Measurements from ENCODE around the gene NPTX1.
"Not testable (repeated sequence)": the region's sequence is repeated elsewhere in the genome, so short reads cannot be mapped to it uniquely, and the experiment has no call there.

NPTX1 gene

GRCh38 chr17:80475910-80476876, at the start of gene NPTX1:
Gene NPTX1 (minus strand): TSS chr17:80476607. CDS start chr17:80476446, 161 bp downstream.
- DNase-seq: peak; percentile 79

GRCh38 chr17:80523956-80524712, 47.7 kb upstream of the NPTX1 start:
- no peak for DNase-seq

- no peak for DNase-seq
Observed at GRCh38 chr17:80523054-80523744, 46.8 kb upstream of the NPTX1 start.

- no peak for DNase-seq
Observed at GRCh38 chr17:80520810-80521455, 44.5 kb upstream of the NPTX1 start.

GRCh38 chr17:80519091-80519781, 42.8 kb upstream of the NPTX1 start:
- DNase-seq: no peak

- DNase-seq: no peak
Observed at GRCh38 chr17:80518392-80518791, 42.0 kb upstream of the NPTX1 start.

GRCh38 chr17:80517641-80518040, 41.2 kb upstream of the NPTX1 start:
- DNase-seq: no peak

- no peak for DNase-seq
Observed at GRCh38 chr17:80516171-80516932, 39.9 kb upstream of the NPTX1 start.

GRCh38 chr17:80513892-80514291, 37.5 kb upstream of the NPTX1 start:
- no peak for DNase-seq

- no peak for DNase-seq
Observed at GRCh38 chr17:80513201-80513600, 36.8 kb upstream of the NPTX1 start.

- DNase-seq: no peak
Observed at GRCh38 chr17:80512233-80512632, 35.8 kb upstream of the NPTX1 start.

- DNase-seq: peak; percentile 37
Observed at GRCh38 chr17:80511222-80512180, 35.1 kb upstream of the NPTX1 start.

- DNase-seq: no peak
Observed at GRCh38 chr17:80510772-80511171, 34.4 kb upstream of the NPTX1 start.

- no peak for DNase-seq
Observed at GRCh38 chr17:80510132-80510531, 33.7 kb upstream of the NPTX1 start.

GRCh38 chr17:80509311-80509710, 32.9 kb upstream of the NPTX1 start:
- no peak for DNase-seq

- no peak for DNase-seq
Observed at GRCh38 chr17:80507965-80508364, 31.6 kb upstream of the NPTX1 start.

GRCh38 chr17:80507177-80507576, 30.8 kb upstream of the NPTX1 start:
- not testable (repeated sequence) for DNase-seq

- no peak for DNase-seq
Observed at GRCh38 chr17:80504686-80505413, 28.4 kb upstream of the NPTX1 start.

- DNase-seq: no peak
Observed at GRCh38 chr17:80503921-80504320, 27.5 kb upstream of the NPTX1 start.

Data from NCI-H69 (cell line).